ENCODE measurements around the gene ETFA. TPM values are rescaled to one million over a fixed set of nuclear protein-coding genes. Genes with fewer than 3 reads are reported as not detected.
"Not testable (repeated sequence)": the region's sequence is repeated elsewhere in the genome, so short reads cannot be mapped to it uniquely, and the experiment has no call there.

The ETFA gene
- polyA plus RNA-seq, 1 donor = 192 TPM

- peak; percentile 43 for DNase-seq
Measured at GRCh38 chr15:76330080-76330680, 18.9 kb upstream of the ETFA start.

GRCh38 chr15:76328958-76329357 is 17.7 kb upstream of the ETFA start:
- no peak for DNase-seq

- no peak for DNase-seq
Measured at GRCh38 chr15:76328106-76328696, 16.9 kb upstream of the ETFA start.

- no peak for DNase-seq
Measured at GRCh38 chr15:76327191-76328105, 16.2 kb upstream of the ETFA start.

- no peak for DNase-seq
Measured at GRCh38 chr15:76325704-76326103, 14.4 kb upstream of the ETFA start.

GRCh38 chr15:76324066-76324465 is 12.8 kb upstream of the ETFA start:
- no peak for DNase-seq

GRCh38 chr15:76321602-76322001 is 10.3 kb upstream of the ETFA start:
- no peak for DNase-seq

- no peak for DNase-seq
Measured at GRCh38 chr15:76321171-76321570, 9.9 kb upstream of the ETFA start.

GRCh38 chr15:76320012-76320411 is 8.7 kb upstream of the ETFA start:
- DNase-seq = no peak

- no peak for DNase-seq
Measured at GRCh38 chr15:76313731-76314130, 2.5 kb upstream of the ETFA start.

GRCh38 chr15:76313175-76313567 is 1.9 kb upstream of the ETFA start:
- not testable (repeated sequence) for DNase-seq

GRCh38 chr15:76312540-76313174 is 1.4 kb upstream of the ETFA start:
- DNase-seq = no peak

GRCh38 chr15:76310475-76311099 is 682 bp downstream of the ETFA start:
- no peak for DNase-seq

GRCh38 chr15:76309601-76310330 is 1.5 kb downstream of the ETFA start:
- DNase-seq = no peak

GRCh38 chr15:76303909-76304308 is 7.4 kb downstream of the ETFA start:
- no peak for DNase-seq

- DNase-seq = no peak
Measured at GRCh38 chr15:76299786-76300185, 11.5 kb downstream of the ETFA start.

GRCh38 chr15:76298986-76299385 is 12.3 kb downstream of the ETFA start:
- DNase-seq = no peak

- not testable (repeated sequence) for DNase-seq
Measured at GRCh38 chr15:76297951-76298350, 13.3 kb downstream of the ETFA start.

GRCh38 chr15:76296849-76297248 is 14.4 kb downstream of the ETFA start:
- DNase-seq = no peak

- DNase-seq = not testable (repeated sequence)
Measured at GRCh38 chr15:76294463-76294862, 16.8 kb downstream of the ETFA start.

- DNase-seq = no peak
Measured at GRCh38 chr15:76293361-76293760, 17.9 kb downstream of the ETFA start.

GRCh38 chr15:76289582-76289981 is 21.7 kb downstream of the ETFA start:
- no peak for DNase-seq
